Vagina (tissue), 2 donors: ENCODE measurements around the gene TTLL11. TPM values are rescaled to one million over a fixed set of nuclear protein-coding genes. Genes with fewer than 3 reads are reported as not detected.
A peak's percentile ranks its signal among the peaks of the same experiment; 100 is the strongest.

Experiments
- DNase-seq, 2 donors: peaks; one replicate each; pipeline ENCODE4 v3.0.0-alpha.2; 2017; ENCODE audit errors: extremely low spot score in 2 of 2
- H3K27ac ChIP-seq: fragments of 200-600 bp; sonication (generic); one replicate; pipeline ENCODE4 v1.5.1; 2019
- H3K27me3 ChIP-seq: fragments of 200-600 bp; sonication (generic); one replicate; pipeline ENCODE4 v1.5.1; 2019
- H3K36me3 ChIP-seq, 2 donors: fragments of 200-600 bp; sonication (generic); one replicate each; pipeline ENCODE4 v1.5.1; 2017 to 2019
- H3K4me1 ChIP-seq: fragments of 200-600 bp; sonication (generic); one replicate; pipeline ENCODE4 v1.5.1; 2019
- H3K4me3 ChIP-seq, 2 donors: fragments of 200-600 bp; sonication (generic); 1 replicate in 1 of 2; 2 replicates in 1 of 2; pipeline ENCODE4 v1.5.1; 2016 to 2019
- H3K9me3 ChIP-seq: fragments of 200-600 bp; sonication (generic); one replicate; pipeline ENCODE4 v1.5.1; 2019
- CTCF ChIP-seq, 3 experiments: fragments of 450-650 bp in 2 of 3; fragments of 200-600 bp in 1 of 3; sonication (generic) in 1 of 3; IDR thresholded peaks; one replicate each; pipeline ENCODE4 v1.5.1; 2017 to 2019; ENCODE audit warnings: antibody characterized with exemption in 3 of 3, mild to moderate bottlenecking in 2 of 3, moderate library complexity in 2 of 3
- POLR2A ChIP-seq, 2 donors: fragments of 450-650 bp; IDR thresholded peaks; one replicate each; pipeline ENCODE4 v1.6.1; 2017; ENCODE audit warnings: antibody characterized with exemption in 2 of 2, mild to moderate bottlenecking in 2 of 2, moderate library complexity in 2 of 2
- POLR2AphosphoS5 ChIP-seq, 2 donors: sonication (generic); formaldehyde crosslinking; IDR thresholded peaks; one replicate each; pipeline ENCODE4 v1.9.0; 2017; ENCODE audit warnings: antibody characterized with exemption in 2 of 2, mild to moderate bottlenecking in 2 of 2, low read depth in 1 of 2; ENCODE audit not compliant: insufficient read depth in 1 of 2
- intact Hi-C: fragments of 100-400 bp; cut with DNase I; formaldehyde crosslinking; loops from one replicate; pipeline ENCODE4 v1.15.1; 2023
- total RNA-seq: library from RNA; depleted of rRNA; stranded (reverse); fragments of >200 nt; gene quantifications from one replicate; pipeline ENCODE4 v1.2.3, GENCODE V29; 2016

TTLL11 gene
- total RNA-seq, 1 donor from 2014 or later, result 11.0 TPM

- H3K9me3 ChIP-seq, result no peaks in the 10 kb centered on the region
- no peak overlapping the region for H3K27ac ChIP-seq
- intact Hi-C loops, result no loop called here
- no peaks in the 10 kb centered on the region for H3K36me3 ChIP-seq
- no peak overlapping the region for H3K4me3 ChIP-seq
- H3K27me3 ChIP-seq, result no peaks in the 10 kb centered on the region
- DNase-seq, result peak in 1 of 2 donors; percentile 4
- peaks cover 5% of the 10 kb centered on the region for H3K4me1 ChIP-seq
- TF ChIP-seq POLR2A (IDR thresholded peaks at IDR 0.05) (no peak), CTCF (IDR thresholded peaks at IDR 0.05) (no peak), POLR2AphosphoS5 (IDR thresholded peaks at IDR 0.05; ENCODE audit: insufficient read depth in 1 of 2, low read depth in 1 of 2) (no peak)
Measured at GRCh38 chr9:121998513-121999049, 94.5 kb downstream of the TTLL11 start.

DNA sequence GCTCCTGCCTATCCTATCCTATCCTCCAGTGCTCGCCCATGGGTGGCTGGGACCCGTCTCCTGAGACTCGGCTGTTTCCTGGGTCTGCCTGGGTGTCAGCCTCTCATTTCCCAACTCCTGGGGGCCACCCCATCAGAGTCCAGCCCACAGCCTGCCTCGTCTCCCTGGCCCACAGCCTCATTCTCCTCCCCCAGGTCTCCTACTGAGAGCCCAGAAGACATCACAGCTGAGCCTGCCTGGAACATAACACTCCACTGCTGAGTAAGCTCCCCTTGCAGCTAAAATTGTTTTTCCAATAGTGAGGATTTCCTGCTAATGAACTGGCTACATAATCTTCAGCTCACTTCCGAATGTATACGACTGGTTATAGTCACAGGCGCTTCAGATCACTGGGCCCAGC is 95.3 kb downstream of the TTLL11 start:
- Histone ChIP-seq H3K27me3 (no peaks in the 10 kb centered on the region), H3K4me3 (no peak overlapping the region), H3K36me3 (no peaks in the 10 kb centered on the region), H3K9me3 (no peaks in the 10 kb centered on the region), H3K4me1 (peaks cover 5% of the 10 kb centered on the region), H3K27ac (no peak overlapping the region)
- DNase-seq, result peak in 1 of 2 donors; percentile 6
- intact Hi-C loops, result no loop called here
- no peak for TF ChIP-seq POLR2AphosphoS5 (IDR thresholded peaks at IDR 0.05; ENCODE audit: insufficient read depth in 1 of 2, low read depth in 1 of 2)

- Histone ChIP-seq H3K4me1 (no peaks in the 10 kb centered on the region), H3K36me3 (no peaks in the 10 kb centered on the region), H3K27ac (no peak overlapping the region), H3K27me3 (no peaks in the 10 kb centered on the region), H3K9me3 (no peaks in the 10 kb centered on the region), H3K4me3 (no peak overlapping the region)
- no peak for DNase-seq
- intact Hi-C loops, result no loop called here
- TF ChIP-seq POLR2AphosphoS5 (IDR thresholded peaks at IDR 0.05; ENCODE audit: insufficient read depth in 1 of 2, low read depth in 1 of 2) (no peak), CTCF (IDR thresholded peaks at IDR 0.05) (no peak), POLR2A (IDR thresholded peaks at IDR 0.05) (no peak)
Measured at GRCh38 chr9:121996783-121997182, 96.3 kb downstream of the TTLL11 start.

DNA sequence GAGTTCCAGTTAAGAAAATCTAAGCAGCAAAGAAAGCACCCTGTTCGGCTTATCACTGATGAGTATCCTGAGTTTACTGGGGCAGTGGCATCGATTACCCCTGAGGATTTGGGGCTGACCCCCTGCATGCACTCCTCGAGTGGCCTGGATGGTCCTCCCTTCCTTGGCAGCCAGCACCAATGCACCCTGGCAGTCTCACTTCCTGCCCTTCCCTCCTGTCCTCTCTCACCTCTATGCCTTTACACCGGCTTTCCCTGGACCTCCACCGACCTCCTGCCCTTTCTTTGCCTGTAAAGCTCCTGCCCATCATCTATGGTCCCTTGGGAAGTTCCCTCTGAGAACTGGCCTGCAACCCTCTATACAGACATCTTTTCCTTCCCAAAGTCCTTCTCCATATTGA is 97.1 kb downstream of the TTLL11 start:
- Histone ChIP-seq H3K36me3 (no peaks in the 10 kb centered on the region), H3K27ac (no peak overlapping the region), H3K9me3 (no peaks in the 10 kb centered on the region), H3K4me3 (no peak overlapping the region), H3K4me1 (no peaks in the 10 kb centered on the region), H3K27me3 (no peaks in the 10 kb centered on the region)
- intact Hi-C loops, result no loop called here
- TF ChIP-seq CTCF (IDR thresholded peaks at IDR 0.05) (no peak), POLR2AphosphoS5 (IDR thresholded peaks at IDR 0.05; ENCODE audit: insufficient read depth in 1 of 2, low read depth in 1 of 2) (no peak), POLR2A (IDR thresholded peaks at IDR 0.05) (no peak)
- DNase-seq, result no peak

DNA sequence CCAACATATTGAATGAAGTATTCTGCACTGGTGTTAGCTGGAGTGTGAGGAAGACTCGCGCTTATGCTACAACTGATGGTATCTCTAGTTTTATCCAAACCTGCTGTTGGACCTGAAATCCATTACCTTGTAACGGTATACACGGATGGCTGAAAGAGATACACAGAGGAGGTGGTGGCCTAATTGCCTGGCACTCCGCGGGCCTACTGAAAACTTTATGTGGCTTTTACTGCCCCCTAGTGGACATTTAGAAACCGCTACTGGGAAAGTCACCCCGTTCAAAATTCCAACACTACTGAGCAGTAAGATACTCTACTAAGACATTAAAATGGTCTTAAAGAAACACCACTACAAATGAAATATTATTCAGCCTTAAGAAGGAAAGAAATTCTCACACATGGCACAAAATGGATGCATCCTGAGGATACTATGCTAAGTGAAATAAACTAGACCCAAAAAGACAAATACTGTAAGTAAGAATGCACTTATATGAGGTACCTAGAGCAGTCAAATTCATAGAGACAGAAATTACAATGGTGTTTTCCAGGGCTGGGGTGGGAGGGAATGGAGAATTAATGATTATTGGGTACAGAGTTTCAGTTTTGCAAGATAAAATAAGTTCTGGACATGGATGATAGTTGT is 100.4 kb downstream of the TTLL11 start:
- intact Hi-C loops, result loop anchor here (5.0 kb wide), 2 partner anchors 295 to 440 kb away; no protein-coding TSS in a partner anchor
- TF ChIP-seq CTCF (IDR thresholded peaks at IDR 0.05) (peak; percentile 66 to 74 (median 70)), POLR2A (IDR thresholded peaks at IDR 0.05) (no peak), POLR2AphosphoS5 (IDR thresholded peaks at IDR 0.05; ENCODE audit: insufficient read depth in 1 of 2, low read depth in 1 of 2) (no peak)
- no peak for DNase-seq
- Histone ChIP-seq H3K9me3 (no peaks in the 10 kb centered on the region), H3K27me3 (no peaks in the 10 kb centered on the region), H3K27ac (no peak overlapping the region), H3K36me3 (no peaks in the 10 kb centered on the region), H3K4me1 (no peaks in the 10 kb centered on the region), H3K4me3 (no peak overlapping the region)
